Activated CD4-positive, alpha-beta T cell treated with anti-CD3 and anti-CD28 coated beads, Interleukin-10, Interleukin-2, amounts not matched to agents 100 ng/mL and 50 ng/mL, durations not matched to agents 16 hours and 8 hours (primary cell): ENCODE results near the gene SLIT1.

Source experiments
- DNase-seq: peaks from one replicate; pipeline ENCODE4 v3.0.0-alpha.2; 2020

SLIT1 gene

GRCh38 chr10:97018251-97019212 is 167.2 kb downstream of the SLIT1 start:
- DNase-seq: no peak

- no peak for DNase-seq
Measured at GRCh38 chr10:97017474-97017903, 168.3 kb downstream of the SLIT1 start.

DNA sequence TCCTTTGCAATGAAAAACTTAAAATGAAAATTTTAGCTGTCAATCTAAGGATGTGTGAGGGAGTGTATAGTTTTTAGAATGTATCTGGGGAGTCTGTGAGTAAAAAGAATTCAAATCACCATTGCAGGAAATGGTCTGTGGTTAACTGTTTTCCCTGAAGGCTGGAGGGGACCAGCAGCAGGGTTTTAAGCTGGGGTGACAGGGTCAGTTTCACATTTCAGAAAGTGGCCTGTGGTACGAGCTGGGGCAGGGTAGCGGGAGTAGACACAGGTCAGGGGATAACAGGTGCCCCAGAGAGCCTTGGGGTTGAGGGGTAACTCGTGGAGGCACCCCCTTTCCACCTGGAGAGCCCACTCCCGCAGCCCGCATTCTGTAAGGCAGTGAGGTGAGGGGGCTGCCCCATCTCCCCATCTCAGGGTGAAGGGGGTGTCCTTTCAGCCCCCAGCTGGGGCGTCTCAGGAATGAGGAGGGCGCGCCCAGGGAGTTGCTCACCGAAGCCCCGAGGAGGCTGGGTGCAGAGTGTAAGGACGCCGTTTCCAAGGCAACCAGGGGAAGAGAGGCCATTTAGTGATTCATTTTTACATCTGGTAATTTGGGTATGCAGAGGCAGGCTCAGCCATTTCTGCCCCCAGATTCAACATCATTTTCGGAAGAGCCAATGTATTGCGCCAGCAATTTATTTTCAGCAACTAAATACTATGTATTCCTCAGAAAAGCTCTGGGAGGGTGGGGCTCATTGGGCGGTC is 168.9 kb downstream of the SLIT1 start:
- peak; percentile 71 for DNase-seq

DNA sequence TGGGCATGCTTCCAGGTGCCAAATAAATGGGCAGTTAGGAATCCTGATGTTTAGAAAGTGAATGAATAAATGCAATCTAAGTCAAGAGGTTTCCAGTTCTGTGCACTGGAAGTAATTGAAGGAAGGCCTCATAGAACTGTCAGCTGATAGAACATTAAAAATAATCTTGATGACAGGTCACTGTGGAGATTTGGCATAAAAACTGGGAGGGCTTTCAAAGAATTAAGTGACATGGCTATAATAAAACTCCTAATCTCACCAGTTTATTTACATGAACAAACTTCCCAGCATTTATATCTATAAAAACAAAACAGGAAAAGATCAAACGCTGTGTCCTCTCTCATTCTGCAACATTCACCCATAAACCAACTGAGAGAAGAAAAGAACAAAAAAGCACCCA is 170.5 kb downstream of the SLIT1 start:
- no peak for DNase-seq

GRCh38 chr10:97013983-97014382 is 171.8 kb downstream of the SLIT1 start:
- no peak for DNase-seq

DNA sequence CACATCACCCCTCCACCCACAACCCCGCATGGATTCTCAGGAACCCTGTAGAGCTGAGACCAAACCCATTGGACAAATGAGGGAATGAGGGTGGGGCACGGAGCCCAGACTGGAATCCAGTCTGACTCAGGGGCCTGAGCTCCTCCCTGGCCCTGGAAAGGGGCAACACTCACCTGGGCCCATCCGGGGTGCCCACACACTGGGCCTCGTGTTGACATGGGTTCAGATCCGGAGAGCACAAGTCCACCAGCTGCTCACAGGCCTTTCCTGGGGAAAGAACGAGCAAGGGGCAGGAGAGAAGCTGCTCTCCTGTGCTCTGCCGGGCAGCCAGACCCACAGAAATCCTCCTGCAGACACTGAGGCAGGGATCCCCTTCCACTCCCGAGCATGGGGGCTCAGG is 172.2 kb downstream of the SLIT1 start:
- no peak for DNase-seq

DNA sequence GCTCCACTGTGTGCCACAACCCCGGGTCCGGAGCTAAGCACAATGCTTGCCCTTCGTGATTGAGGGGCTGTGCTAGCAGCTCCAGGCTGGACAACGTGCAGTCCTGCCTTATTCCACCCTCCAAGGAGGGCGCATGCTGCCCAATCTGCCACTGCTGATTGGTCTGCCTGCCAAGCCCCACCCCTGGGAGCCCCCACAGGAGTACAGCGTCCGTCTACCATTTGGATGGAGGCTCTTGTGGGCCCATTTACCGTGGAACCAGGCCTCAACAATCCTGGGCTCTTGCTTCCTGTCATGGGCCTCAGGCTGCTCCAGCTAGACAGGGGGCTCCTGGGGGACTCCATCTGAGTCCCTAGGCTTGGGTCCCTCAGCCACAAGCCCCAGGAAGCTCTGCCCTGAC is 173.3 kb downstream of the SLIT1 start:
- DNase-seq: no peak

- DNase-seq: no peak
Measured at GRCh38 chr10:97011397-97011796, 174.4 kb downstream of the SLIT1 start.

- DNase-seq: no peak
Measured at GRCh38 chr10:97010695-97011206, 175.0 kb downstream of the SLIT1 start.

DNA sequence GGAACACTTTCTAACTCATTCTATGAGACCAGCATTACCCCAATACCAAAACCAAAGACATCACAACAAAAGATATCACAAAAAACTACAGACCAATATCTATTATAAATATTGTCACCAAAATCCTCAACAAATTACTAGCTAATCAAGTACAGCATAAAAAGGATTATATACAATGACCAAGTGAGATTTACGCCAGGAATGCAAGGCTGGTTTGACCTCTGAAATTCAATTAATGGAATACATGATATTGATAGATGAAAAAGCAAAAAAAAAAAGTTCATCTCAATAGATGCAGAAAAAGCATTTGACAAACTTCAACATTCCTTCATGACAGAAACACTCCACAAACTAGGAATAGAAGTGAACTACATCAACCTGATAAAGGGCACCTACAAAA is 178.3 kb downstream of the SLIT1 start:
- no peak for DNase-seq

DNA sequence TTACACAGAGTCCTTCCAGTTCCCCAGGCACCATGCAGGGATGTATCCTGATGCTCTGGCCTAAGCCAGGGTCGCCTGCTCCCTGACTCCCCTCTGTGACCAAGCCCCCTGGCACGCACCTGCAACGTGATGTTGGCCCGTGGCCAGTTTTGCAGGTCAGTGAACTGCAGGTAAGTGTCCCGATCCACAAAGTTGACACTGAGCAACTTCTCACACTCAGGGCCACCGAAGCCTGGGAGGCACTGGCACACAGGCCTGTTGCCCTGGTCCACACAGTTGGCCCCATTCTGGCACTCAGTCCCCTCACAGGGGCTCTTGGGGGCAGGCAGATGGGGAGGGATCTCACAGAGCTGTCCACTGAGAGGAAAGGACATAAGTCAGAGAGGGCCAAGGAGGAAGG is 179.4 kb downstream of the SLIT1 start:
- no peak for DNase-seq

- DNase-seq: no peak
Measured at GRCh38 chr10:97005349-97005748, 180.4 kb downstream of the SLIT1 start.

- DNase-seq: no peak
Measured at GRCh38 chr10:97004591-97004990, 181.2 kb downstream of the SLIT1 start.

- no peak for DNase-seq
Measured at GRCh38 chr10:97003804-97004201, 182.0 kb downstream of the SLIT1 start.

GRCh38 chr10:97003151-97003803 is 182.5 kb downstream of the SLIT1 start:
- DNase-seq: no peak

GRCh38 chr10:97002670-97003069 is 183.1 kb downstream of the SLIT1 start:
- no peak for DNase-seq

GRCh38 chr10:97001183-97001991 is 184.4 kb downstream of the SLIT1 start:
- no peak for DNase-seq

DNA sequence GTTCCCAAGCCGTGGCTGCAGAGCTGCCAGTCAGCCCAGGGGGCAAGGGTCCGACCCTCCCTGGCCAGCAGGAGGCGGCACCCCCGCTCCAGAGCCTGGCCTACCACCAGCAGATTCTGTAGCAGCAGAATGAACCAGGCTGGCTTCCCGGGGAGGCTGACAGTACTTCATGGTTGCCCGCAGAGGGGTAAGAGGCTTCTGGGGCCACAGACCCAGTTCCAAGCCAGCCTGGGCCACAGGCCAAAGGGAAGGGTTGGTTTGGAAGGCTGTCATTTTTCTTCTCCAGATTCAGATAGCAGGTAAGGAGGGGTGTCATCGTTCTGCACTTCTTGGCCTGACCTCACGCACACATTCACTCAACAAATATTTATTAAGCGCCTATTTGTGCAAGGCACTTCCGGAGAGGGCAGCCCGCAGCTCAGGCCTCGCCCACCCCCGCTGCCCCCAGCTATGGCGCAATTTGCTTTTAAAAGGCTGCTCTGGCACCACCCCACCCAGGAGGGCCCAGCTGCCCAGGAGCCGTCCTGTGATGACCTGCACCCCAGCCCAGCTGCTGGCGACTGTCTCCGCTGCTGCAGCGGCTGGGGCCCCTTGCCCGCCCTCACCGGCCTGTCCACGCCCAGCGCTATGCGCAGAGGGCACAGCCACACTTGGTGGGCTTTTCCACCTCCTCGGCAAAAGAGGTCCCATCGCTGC is 185.1 kb downstream of the SLIT1 start:
- no peak for DNase-seq

DNA sequence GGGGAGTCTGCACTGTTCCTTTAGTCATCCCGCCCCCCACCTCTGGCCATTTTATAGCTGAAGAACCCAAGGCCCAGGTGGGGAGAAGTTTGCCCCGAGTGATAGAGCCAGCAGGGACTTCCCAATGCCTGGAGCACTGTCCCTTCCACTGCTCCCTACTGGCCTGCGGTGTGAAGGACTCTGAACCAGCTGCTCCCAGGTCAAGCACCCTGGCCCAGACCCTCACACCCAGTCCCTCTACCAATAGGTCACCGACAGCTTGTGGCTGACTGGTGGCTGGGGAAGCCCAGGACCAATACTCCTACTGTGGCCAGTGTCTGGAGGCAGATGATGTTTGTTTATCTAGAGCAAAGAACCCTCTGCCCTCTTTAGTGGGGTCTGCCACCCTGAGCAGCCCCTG is 185.8 kb downstream of the SLIT1 start:
- no peak for DNase-seq

DNA sequence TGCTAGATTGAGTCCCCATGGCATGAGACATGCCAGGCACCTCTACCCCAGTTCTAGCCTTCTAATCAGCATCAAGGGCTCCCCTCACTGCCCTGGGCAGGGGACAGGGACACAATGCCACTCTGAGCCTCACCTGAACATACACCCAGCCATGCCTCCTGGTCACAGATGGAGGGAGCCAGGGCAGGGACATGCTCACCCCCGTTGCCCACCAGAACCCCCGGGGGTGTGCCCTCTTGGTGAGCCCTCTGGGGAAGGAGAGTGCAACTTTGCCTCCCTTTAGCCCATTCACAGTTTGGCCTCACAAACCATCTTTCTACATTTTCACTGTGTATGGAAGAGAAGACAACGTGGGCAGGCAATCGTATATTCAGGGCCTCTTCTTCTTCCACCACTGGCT is 186.4 kb downstream of the SLIT1 start:
- DNase-seq: no peak

DNA sequence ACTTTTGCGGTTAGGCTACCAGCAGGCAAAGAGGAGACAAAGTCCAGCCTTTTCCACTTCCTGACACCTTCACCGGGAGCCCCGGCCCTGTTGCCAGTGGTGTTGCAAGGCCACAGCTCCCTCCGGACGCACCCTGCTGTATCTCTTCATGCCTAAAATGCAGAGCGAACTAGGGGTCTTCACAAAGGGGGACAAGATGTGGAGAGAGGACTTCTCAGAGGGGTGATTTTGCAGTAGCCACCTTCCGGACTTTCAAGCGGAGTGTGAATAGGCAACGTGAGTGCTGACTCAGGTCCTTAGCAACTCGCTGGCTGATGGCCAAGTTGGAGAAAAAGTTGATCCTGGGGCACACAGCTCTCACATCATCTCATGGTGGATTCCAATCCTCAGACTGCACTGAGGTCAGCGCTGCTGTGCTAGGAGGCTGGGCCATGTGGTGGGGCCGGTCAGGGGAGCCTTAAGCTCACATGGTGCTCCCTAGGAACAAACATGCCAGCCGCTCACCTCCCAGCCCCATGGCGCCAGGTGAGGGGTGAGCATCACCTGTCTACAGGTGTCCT is 187.3 kb downstream of the SLIT1 start:
- DNase-seq: no peak
